ENCODE results near the gene FBXL7. TPM values are rescaled to one million over a fixed set of nuclear protein-coding genes. Genes with fewer than 3 reads are reported as not detected.

FBXL7 gene
- total and polyA plus RNA-seq, 2 of the 8 experiments (the other 6 are each of a cell fraction or from before 2014, with no cell fraction given): 17.7 to 17.8 TPM

GRCh38 chr5:15621094-15621493, 121.1 kb downstream of the FBXL7 start (continued):
- TF ChIP-seq ZNF274 (IDR thresholded peaks at IDR 0.05; ENCODE audit: borderline replicate concordance, extremely low read depth, low read length) (no peak), CEBPB (IDR thresholded peaks at IDR 0.05; ENCODE audit: low read depth, low read length) (no peak), BCL11A (IDR thresholded peaks at IDR 0.05; ENCODE audit: low read depth in 2 of 2, low read length in 2 of 2) (no peak), SIX5 (IDR thresholded peaks at IDR 0.05; ENCODE audit: low read depth, low read length) (no peak), CBX8 (IDR thresholded peaks at IDR 0.05; ENCODE audit: borderline replicate concordance, low read depth, low read length) (no peak), RFX5 (IDR thresholded peaks at IDR 0.05; ENCODE audit: borderline replicate concordance, low read depth, low read length) (no peak)
- TF ChIP-seq, protein P1, sequence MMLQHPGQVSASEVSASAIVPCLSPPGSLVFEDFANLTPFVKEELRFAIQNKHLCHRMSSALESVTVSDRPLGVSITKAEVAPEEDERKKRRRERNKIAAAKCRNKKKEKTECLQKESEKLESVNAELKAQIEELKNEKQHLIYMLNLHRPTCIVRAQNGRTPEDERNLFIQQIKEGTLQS (IDR thresholded peaks at IDR 0.05; ENCODE audit: insufficient read depth, low read depth, low read length): no peak

Measured in H1 (cell line).